Smooth muscle cell (in vitro differentiated cells): ENCODE measurements around the gene UCP2. TPM values are rescaled to one million over a fixed set of nuclear protein-coding genes. Genes with fewer than 3 reads are reported as not detected.

Source experiments
- DNase-seq: peaks from one replicate; lab custom pipeline; 2025; ENCODE audit not compliant: unreplicated experiment; lab: John Stamatoyannopoulos, UW
- H2AFZ ChIP-seq: fragments of 200-600 bp; sonication (generic); 2 replicates; pipeline ENCODE4 v1.6.0; 2016; ENCODE audit warnings: antibody characterized with exemption, low read depth, mild to moderate bottlenecking
- H3F3A ChIP-seq: fragments of 200-600 bp; sonication (generic); 2 replicates; pipeline ENCODE4 v1.6.0; 2017; ENCODE audit warnings: antibody characterized with exemption, low read depth
- H3K27ac ChIP-seq: fragments of 200-600 bp; sonication (generic); 2 replicates; pipeline ENCODE4 v1.5.1; 2016; ENCODE audit warnings: low read depth, mild to moderate bottlenecking
- H3K27me3 ChIP-seq: fragments of 200-600 bp; sonication (generic); 2 replicates; pipeline ENCODE4 v1.6.1; 2016; ENCODE audit warnings: low read depth, mild to moderate bottlenecking
- H3K36me3 ChIP-seq: fragments of 200-600 bp; sonication (generic); 2 replicates; pipeline ENCODE4 v1.5.1; 2016; ENCODE audit warnings: low read depth
- H3K4me1 ChIP-seq: fragments of 200-600 bp; sonication (generic); 2 replicates; pipeline ENCODE4 v1.5.1; 2016; ENCODE audit warnings: low read depth
- H3K4me2 ChIP-seq: fragments of 200-600 bp; sonication (generic); 2 replicates; pipeline ENCODE4 v1.6.0; 2016; ENCODE audit warnings: mild to moderate bottlenecking
- H3K4me3 ChIP-seq: fragments of 200-600 bp; sonication (generic); 2 replicates; pipeline ENCODE4 v1.5.1; 2016; ENCODE audit warnings: mild to moderate bottlenecking
- H3K79me2 ChIP-seq: fragments of 200-600 bp; sonication (generic); 2 replicates; pipeline ENCODE4 v1.6.0; 2016; ENCODE audit warnings: low read depth, mild to moderate bottlenecking
- H3K9ac ChIP-seq: fragments of 200-600 bp; sonication (generic); 2 replicates; pipeline ENCODE4 v1.6.0; 2016; ENCODE audit warnings: low read depth
- H3K9me3 ChIP-seq: fragments of 200-600 bp; sonication (generic); replicated peaks from 2 replicates; pipeline ENCODE4 v1.5.1; 2016; ENCODE audit warnings: low read depth
- H4K20me1 ChIP-seq: fragments of 200-600 bp; sonication (generic); 2 replicates; pipeline ENCODE4 v1.6.0; 2016; ENCODE audit warnings: low read depth
- WGBS: methylation state at CpG from one replicate; pipeline ENCODE4 v1.1.7; 2016; ENCODE audit warnings: low lambda C conversion rate; 5-methylcytosine and 5-hydroxymethylcytosine counted together
- polyA plus RNA-seq: library from polyadenylated mRNA; unstranded; fragments of >200 nt; fragmentation: Nextera tagmentation; extraction: Ambion mirVana; gene quantifications from 2 replicates; pipeline ENCODE4 v1.2.1, GENCODE V29; 2016
- total RNA-seq: library from RNA; depleted of rRNA; stranded (reverse); fragments of >200 nt; gene quantifications from 2 replicates; pipeline ENCODE4 v1.2.3, GENCODE V29; 2014
- TF ChIP-seq, protein P1 (sequence below): fragments of 200-600 bp; sonication (generic); IDR thresholded peaks from 2 replicates; pipeline ENCODE4 v1.5.1; 2017; ENCODE audit warnings: borderline replicate concordance, mild to moderate bottlenecking, antibody characterized with exemption; ENCODE audit not compliant: insufficient read depth, poor library complexity, severe bottlenecking

Gene UCP2
- total and polyA plus RNA-seq, 2 experiments from 2014 or later, result 0.67 to 8.2 TPM

DNA sequence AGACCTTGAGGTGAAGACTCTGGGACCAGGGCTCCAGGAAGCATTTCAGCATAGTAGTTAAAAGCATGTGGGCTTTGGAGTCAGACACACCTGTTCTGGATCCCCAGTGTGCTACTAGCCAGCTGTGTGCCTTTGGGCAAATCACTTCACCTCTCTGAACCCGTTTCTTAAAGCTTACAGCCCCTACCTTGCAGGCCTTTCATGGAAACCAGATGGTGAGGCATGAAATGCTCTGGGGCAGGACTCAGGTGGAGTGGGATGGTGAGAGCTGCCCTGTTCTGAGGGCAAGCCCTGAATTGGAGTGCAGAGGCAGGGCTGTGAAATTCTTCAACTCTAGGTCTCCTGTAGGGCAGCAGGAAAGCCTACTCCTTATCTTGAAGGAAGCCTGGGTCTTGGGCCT lies 10.5 kb downstream of the UCP2 start:
- no peak for DNase-seq
- 86% methylated on average over 1 of the region's 1 CpG for WGBS
- H2AFZ ChIP-seq, result no peak overlapping the region
- TF ChIP-seq, protein P1, sequence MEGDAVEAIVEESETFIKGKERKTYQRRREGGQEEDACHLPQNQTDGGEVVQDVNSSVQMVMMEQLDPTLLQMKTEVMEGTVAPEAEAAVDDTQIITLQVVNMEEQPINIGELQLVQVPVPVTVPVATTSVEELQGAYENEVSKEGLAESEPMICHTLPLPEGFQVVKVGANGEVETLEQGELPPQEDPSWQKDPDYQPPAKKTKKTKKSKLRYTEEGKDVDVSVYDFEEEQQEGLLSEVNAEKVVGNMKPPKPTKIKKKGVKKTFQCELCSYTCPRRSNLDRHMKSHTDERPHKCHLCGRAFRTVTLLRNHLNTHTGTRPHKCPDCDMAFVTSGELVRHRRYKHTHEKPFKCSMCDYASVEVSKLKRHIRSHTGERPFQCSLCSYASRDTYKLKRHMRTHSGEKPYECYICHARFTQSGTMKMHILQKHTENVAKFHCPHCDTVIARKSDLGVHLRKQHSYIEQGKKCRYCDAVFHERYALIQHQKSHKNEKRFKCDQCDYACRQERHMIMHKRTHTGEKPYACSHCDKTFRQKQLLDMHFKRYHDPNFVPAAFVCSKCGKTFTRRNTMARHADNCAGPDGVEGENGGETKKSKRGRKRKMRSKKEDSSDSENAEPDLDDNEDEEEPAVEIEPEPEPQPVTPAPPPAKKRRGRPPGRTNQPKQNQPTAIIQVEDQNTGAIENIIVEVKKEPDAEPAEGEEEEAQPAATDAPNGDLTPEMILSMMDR, result no peak
- no peak overlapping the region for H3K27ac ChIP-seq
- H3F3A ChIP-seq, result no peaks in the 10 kb centered on the region
- no peaks in the 10 kb centered on the region for H3K9me3 ChIP-seq
- no peaks in the 10 kb centered on the region for H4K20me1 ChIP-seq
- no peaks in the 10 kb centered on the region for H3K36me3 ChIP-seq
- H3K4me2 ChIP-seq, result no peak overlapping the region
- H3K79me2 ChIP-seq, result no peaks in the 10 kb centered on the region
- no peak overlapping the region for H3K4me3 ChIP-seq
- H3K9ac ChIP-seq, result no peak overlapping the region
- no peaks in the 10 kb centered on the region for H3K4me1 ChIP-seq
- H3K27me3 ChIP-seq, result no peaks in the 10 kb centered on the region

DNA sequence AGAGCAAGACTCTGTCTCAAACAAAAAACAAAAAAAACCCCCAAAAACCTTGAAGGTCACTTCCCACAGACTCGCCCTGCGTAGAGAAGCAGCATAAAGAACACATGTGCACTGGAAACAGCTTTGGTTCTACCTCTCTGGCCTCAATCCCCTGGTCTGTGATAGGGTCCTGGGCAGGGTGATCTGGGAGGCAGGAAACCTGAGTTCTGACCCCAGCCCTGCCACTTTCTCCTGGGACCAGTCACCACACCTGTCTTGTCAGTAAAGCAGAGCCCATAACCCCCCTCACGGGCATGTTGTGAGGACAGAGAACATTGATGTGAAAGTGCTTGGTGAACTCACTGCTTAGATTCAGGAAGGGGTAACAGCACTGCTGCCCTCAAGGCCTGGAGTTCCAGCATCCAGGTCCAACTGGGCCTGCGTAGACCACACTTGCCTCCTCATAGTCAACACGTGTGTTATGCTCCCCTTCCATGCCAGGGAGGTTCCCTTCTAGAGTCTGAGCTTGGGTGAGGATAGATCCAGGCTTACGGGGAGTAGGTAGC lies 11.4 kb downstream of the UCP2 start:
- Histone ChIP-seq H2AFZ (no peak overlapping the region), H3K9ac (no peak overlapping the region), H3K27me3 (no peaks in the 10 kb centered on the region), H3K9me3 (no peaks in the 10 kb centered on the region), H3K79me2 (no peaks in the 10 kb centered on the region), H3K4me1 (no peaks in the 10 kb centered on the region), H3K36me3 (no peaks in the 10 kb centered on the region), H3F3A (no peaks in the 10 kb centered on the region), H3K27ac (no peak overlapping the region), H3K4me3 (no peak overlapping the region), H4K20me1 (no peaks in the 10 kb centered on the region), H3K4me2 (no peak overlapping the region)
- TF ChIP-seq, protein P1, result no peak
- 75% methylated on average over 6 of the region's 6 CpGs for whole genome bisulfite sequencing
- no peak for DNase-seq

DNA sequence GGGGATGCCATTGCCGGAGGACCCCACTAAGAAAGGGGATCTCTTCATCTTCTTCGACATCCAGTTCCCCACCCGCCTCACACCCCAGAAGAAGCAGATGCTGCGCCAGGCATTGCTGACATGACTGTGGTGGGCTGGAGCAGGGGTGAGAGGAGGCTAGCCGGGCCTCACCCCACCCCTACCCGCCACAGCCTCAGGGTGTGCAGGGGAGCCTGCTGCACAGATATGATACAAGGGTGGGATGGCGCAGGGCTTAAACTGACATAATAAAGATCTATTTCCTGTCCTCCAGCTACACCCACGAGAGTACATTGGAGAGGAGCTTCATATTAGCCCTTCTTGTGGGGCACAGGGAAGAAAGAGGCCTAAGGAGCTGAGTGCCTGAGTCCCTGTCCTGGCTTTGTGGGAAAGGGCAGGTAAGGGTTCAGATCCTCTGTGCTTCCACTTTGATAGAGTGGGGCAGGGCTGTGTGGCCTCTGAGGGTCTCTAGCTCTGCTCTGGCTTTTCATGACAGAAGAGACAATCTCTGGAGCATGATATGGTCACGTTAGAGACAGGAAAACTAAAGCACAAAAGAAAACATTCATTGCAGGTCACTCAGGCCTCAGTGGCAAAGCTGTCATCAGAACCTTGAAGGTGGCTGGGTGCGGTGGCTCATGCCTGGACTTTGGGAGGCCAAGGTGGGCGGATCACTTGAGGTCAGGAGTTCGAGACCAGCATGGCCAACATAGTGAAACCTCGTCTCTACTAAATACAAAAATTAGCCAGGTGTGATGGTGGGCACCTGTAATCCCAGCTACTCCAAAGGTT lies 12.4 kb downstream of the UCP2 start:
- no peak overlapping the region for H2AFZ ChIP-seq
- H3K4me2 ChIP-seq, result no peak overlapping the region
- no peaks in the 10 kb centered on the region for H3K79me2 ChIP-seq
- TF ChIP-seq, protein P1, result no peak
- H3K36me3 ChIP-seq, result no peaks in the 10 kb centered on the region
- no peak overlapping the region for H3K9ac ChIP-seq
- DNase-seq, result no peak
- no peaks in the 10 kb centered on the region for H3K27me3 ChIP-seq
- no peak overlapping the region for H3K27ac ChIP-seq
- H3K4me1 ChIP-seq, result no peaks in the 10 kb centered on the region
- H3K9me3 ChIP-seq, result no peaks in the 10 kb centered on the region
- no peak overlapping the region for H3K4me3 ChIP-seq
- H4K20me1 ChIP-seq, result no peaks in the 10 kb centered on the region
- H3F3A ChIP-seq, result no peaks in the 10 kb centered on the region
- WGBS, result 84% methylated on average over 13 of the region's 13 CpGs

DNA sequence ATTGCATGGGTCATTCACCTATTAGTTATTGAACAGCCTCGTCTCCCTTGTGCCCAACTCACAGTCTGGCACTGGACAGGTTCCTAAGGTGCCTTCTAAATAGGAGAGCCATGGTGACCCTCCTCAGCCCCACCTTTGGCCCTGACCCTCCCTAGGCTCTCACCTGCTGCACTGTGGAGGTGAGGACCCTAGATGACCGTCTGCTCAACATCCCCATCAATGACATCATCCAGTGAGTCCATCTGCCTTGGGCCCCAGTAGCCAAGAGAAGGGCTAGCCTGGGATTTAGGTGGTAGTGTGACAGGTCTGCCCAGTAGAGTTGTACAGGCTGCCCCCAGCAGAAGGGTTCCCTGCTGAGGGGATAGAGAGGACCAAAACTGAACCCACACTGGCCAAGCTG lies 13.6 kb downstream of the UCP2 start:
- H3K79me2 ChIP-seq, result no peaks in the 10 kb centered on the region
- H3K27me3 ChIP-seq, result no peaks in the 10 kb centered on the region
- H3K4me1 ChIP-seq, result no peaks in the 10 kb centered on the region
- 77% methylated on average over 2 of the region's 2 CpGs for WGBS
- no peak overlapping the region for H3K4me2 ChIP-seq
- H4K20me1 ChIP-seq, result no peaks in the 10 kb centered on the region
- H2AFZ ChIP-seq, result no peak overlapping the region
- H3K27ac ChIP-seq, result no peak overlapping the region
- no peak overlapping the region for H3K9ac ChIP-seq
- DNase-seq, result no peak
- H3K36me3 ChIP-seq, result no peaks in the 10 kb centered on the region
- TF ChIP-seq, protein P1, result no peak
- H3K9me3 ChIP-seq, result no peaks in the 10 kb centered on the region
- no peaks in the 10 kb centered on the region for H3F3A ChIP-seq
- H3K4me3 ChIP-seq, result no peak overlapping the region
